Measurements from ENCODE around the gene NDUFC2. TPM values are rescaled to one million over a fixed set of nuclear protein-coding genes. Genes with fewer than 3 reads are reported as not detected.

Gene NDUFC2
- total and polyA plus RNA-seq, 2 of the 13 experiments (the other 11 are each of a cell fraction or from before 2014, with no cell fraction given): 256 to 363 TPM

DNA sequence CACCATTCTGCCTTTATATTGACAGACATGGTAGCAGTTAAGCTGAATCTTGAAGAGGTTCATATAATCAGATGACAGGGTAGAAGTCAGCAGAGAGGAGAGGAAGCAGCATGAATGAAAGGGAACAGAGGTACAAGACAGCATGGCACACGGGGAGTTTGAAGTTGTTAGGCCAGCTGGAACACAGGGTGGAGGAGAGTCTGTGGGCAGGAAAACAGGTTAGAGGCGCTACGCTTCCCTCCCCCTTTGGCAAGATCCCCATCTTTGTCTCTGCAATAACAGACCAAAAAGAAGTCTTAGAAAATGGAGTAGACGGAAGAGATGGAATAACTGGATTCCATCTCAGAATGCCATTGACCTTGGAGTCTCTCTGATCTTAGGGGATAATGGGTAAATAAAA is 20.0 kb upstream of the NDUFC2 start:
- POLR2A ChIA-PET: interaction anchor here (2.0 kb wide), 1 partner anchor 9 kb away, joined by 8 read pairs; no protein-coding TSS in a partner anchor
- Histone ChIP-seq H3K4me3 (replicated peaks in 1 of 3; ENCODE audit: insufficient read depth in 1 of 3, low read depth in 2 of 3, low read length in 3 of 3) (no peak overlapping the region), H3K9me3 (ENCODE audit: low read length) (no peaks in the 10 kb centered on the region), H3K27ac (ENCODE audit: extremely low read length, insufficient read depth, low read length) (no peak overlapping the region), H3K79me2 (ENCODE audit: insufficient read depth, low read length) (no peaks in the 10 kb centered on the region), H3K9ac (ENCODE audit: insufficient read depth, low read depth, low read length) (no peak overlapping the region), H3K36me3 (replicated peaks in 1 of 2; ENCODE audit: control insufficient read depth in 1 of 2, insufficient read depth in 2 of 2, low read length in 2 of 2) (peaks cover 8 to 27% of the 10 kb centered on the region in 2 experiments), H3K4me1 (ENCODE audit: insufficient read depth, low read length) (peaks cover 35% of the 10 kb centered on the region), H3K4me2 (ENCODE audit: low read depth, low read length) (no peak overlapping the region), H4K20me1 (ENCODE audit: insufficient read depth, low read length) (no peaks in the 10 kb centered on the region), H2AFZ (ENCODE audit: low read length) (no peak overlapping the region), H3K27me3 (ENCODE audit: control insufficient read depth in 1 of 2, insufficient read depth in 2 of 2, low read length in 2 of 2) (no peaks in the 10 kb centered on the region)
- intact Hi-C loops (cut with micrococcal nuclease; ENCODE audit: unreplicated experiment): no loop called here
- no TSS peak for BruUV-seq (replicated peaks)
- CTCF ChIA-PET (ENCODE audit: low intra/inter-chr PET ratio, low total read pairs): no interaction called here
- no peak for ATAC-seq
- TF ChIP-seq, protein P1, sequence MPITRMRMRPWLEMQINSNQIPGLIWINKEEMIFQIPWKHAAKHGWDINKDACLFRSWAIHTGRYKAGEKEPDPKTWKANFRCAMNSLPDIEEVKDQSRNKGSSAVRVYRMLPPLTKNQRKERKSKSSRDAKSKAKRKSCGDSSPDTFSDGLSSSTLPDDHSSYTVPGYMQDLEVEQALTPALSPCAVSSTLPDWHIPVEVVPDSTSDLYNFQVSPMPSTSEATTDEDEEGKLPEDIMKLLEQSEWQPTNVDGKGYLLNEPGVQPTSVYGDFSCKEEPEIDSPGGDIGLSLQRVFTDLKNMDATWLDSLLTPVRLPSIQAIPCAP (CRISPR knock-in tag; IDR thresholded peaks at IDR 0.05; ENCODE audit: low read depth): no peak
- no peak for TF ChIP-seq ZNF737 (CRISPR knock-in tag; IDR thresholded peaks at IDR 0.05; ENCODE audit: borderline replicate concordance)
- no peak for TF ChIP-seq CTCF (CRISPR knock-in tag; IDR thresholded peaks at IDR 0.05)
- TF ChIP-seq TCF12 (IDR thresholded peaks at IDR 0.05): no peak
- no peak for TF ChIP-seq TCF12 (CRISPR knock-in tag; IDR thresholded peaks at IDR 0.05)
- no peak for TF ChIP-seq MAFK (conservative IDR thresholded peaks at IDR 0.05 in 1 of 2, IDR thresholded peaks at IDR 0.05 in 1 of 2; ENCODE audit: low read length in 2 of 2)
- TF ChIP-seq ZNF672 (CRISPR knock-in tag; IDR thresholded peaks at IDR 0.05): no peak
- no peak for TF ChIP-seq MTA3 (CRISPR knock-in tag; IDR thresholded peaks at IDR 0.05)
- no peak for TF ChIP-seq GLI4 (CRISPR knock-in tag; IDR thresholded peaks at IDR 0.05; ENCODE audit: borderline replicate concordance)
- no peak for TF ChIP-seq TCF7 (IDR thresholded peaks at IDR 0.05; ENCODE audit: low read depth)
- TF ChIP-seq, protein P2, sequence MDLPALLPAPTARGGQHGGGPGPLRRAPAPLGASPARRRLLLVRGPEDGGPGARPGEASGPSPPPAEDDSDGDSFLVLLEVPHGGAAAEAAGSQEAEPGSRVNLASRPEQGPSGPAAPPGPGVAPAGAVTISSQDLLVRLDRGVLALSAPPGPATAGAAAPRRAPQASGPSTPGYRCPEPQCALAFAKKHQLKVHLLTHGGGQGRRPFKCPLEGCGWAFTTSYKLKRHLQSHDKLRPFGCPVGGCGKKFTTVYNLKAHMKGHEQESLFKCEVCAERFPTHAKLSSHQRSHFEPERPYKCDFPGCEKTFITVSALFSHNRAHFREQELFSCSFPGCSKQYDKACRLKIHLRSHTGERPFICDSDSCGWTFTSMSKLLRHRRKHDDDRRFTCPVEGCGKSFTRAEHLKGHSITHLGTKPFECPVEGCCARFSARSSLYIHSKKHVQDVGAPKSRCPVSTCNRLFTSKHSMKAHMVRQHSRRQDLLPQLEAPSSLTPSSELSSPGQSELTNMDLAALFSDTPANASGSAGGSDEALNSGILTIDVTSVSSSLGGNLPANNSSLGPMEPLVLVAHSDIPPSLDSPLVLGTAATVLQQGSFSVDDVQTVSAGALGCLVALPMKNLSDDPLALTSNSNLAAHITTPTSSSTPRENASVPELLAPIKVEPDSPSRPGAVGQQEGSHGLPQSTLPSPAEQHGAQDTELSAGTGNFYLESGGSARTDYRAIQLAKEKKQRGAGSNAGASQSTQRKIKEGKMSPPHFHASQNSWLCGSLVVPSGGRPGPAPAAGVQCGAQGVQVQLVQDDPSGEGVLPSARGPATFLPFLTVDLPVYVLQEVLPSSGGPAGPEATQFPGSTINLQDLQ (CRISPR knock-in tag; IDR thresholded peaks at IDR 0.05): no peak
- TF ChIP-seq PTBP1 (IDR thresholded peaks at IDR 0.05; ENCODE audit: low read depth, low read length, poor library complexity, severe bottlenecking): no peak
- TF ChIP-seq ZBTB20 (CRISPR knock-in tag; IDR thresholded peaks at IDR 0.05; ENCODE audit: borderline replicate concordance, low read depth): no peak
- TF ChIP-seq HOXA7 (CRISPR knock-in tag; IDR thresholded peaks at IDR 0.05): no peak
- TF ChIP-seq, protein P3, sequence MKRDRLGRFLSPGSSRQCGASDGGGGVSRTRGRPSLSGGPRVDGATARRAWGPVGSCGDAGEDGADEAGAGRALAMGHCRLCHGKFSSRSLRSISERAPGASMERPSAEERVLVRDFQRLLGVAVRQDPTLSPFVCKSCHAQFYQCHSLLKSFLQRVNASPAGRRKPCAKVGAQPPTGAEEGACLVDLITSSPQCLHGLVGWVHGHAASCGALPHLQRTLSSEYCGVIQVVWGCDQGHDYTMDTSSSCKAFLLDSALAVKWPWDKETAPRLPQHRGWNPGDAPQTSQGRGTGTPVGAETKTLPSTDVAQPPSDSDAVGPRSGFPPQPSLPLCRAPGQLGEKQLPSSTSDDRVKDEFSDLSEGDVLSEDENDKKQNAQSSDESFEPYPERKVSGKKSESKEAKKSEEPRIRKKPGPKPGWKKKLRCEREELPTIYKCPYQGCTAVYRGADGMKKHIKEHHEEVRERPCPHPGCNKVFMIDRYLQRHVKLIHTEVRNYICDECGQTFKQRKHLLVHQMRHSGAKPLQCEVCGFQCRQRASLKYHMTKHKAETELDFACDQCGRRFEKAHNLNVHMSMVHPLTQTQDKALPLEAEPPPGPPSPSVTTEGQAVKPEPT (CRISPR knock-in tag; IDR thresholded peaks at IDR 0.05; ENCODE audit: low read depth): no peak
- TF ChIP-seq KAT7 (CRISPR knock-in tag; IDR thresholded peaks at IDR 0.05; ENCODE audit: borderline replicate concordance): no peak
- TF ChIP-seq GATAD1 (CRISPR knock-in tag; IDR thresholded peaks at IDR 0.05): no peak
- no peak for TF ChIP-seq BCL6 (CRISPR knock-in tag; IDR thresholded peaks at IDR 0.05)
- TF ChIP-seq ZFYVE20 (CRISPR knock-in tag; IDR thresholded peaks at IDR 0.05; ENCODE audit: borderline replicate concordance, low read depth): no peak
- DNase-seq (ENCODE audit: low spot score): no peak
- in situ Hi-C loops (cut with HindIII; ENCODE audit: extremely low pct_ligation_motif_present, low pct_unique_long_range_greater_than_20kb): no loop called here
- no peak for FAIRE-seq
- WGBS (ENCODE audit: low lambda C conversion rate): 99% methylated on average over 4 of the region's 4 CpGs
